NCI-H2081 treated with DMSO at 0.1 percent for 48 hours (cell line): ENCODE data around the gene CHTF18.
A peak's percentile ranks its signal among the peaks of the same experiment; 100 is the strongest.

ENCODE experiments used
- DNase-seq: peaks from one replicate; lab custom pipeline; 2025; lab: John Stamatoyannopoulos, UW

CHTF18 gene

GRCh38 chr16:794091-794822, 5.8 kb downstream of the CHTF18 start:
- no peak for DNase-seq

DNA sequence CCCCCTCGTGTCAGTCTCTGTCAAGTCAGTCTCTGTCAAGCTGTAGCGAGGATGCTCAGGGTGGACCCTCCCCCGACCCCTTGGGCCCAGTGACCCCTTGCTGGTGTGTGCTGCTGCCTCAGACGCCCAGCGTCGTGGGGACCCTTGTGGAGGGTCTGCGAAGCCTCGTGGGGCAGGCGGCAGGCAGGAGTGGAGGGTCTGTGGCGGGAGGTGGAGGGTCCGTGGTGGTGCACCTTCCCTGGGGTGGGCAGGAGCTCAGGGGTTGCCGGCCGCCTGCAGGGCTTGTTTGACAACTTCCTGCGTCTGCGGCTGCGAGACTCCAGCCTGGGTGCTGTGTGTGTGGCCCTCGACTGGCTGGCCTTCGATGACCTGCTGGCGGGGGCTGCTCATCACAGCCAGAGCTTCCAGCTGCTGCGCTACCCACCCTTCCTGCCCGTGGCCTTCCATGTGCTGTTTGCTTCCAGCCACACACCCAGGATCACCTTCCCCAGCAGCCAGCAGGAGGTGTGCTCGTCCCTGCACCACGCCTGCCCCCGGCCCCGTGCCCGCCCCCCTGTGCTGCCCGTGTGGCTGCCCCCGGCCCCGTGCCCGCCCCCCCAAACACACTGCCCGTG, 6.5 kb downstream of the CHTF18 start:
- DNase-seq: no peak

- DNase-seq: no peak
These were observed 7.3 kb downstream of the CHTF18 start for GRCh38 chr16:795580-796229.

DNA sequence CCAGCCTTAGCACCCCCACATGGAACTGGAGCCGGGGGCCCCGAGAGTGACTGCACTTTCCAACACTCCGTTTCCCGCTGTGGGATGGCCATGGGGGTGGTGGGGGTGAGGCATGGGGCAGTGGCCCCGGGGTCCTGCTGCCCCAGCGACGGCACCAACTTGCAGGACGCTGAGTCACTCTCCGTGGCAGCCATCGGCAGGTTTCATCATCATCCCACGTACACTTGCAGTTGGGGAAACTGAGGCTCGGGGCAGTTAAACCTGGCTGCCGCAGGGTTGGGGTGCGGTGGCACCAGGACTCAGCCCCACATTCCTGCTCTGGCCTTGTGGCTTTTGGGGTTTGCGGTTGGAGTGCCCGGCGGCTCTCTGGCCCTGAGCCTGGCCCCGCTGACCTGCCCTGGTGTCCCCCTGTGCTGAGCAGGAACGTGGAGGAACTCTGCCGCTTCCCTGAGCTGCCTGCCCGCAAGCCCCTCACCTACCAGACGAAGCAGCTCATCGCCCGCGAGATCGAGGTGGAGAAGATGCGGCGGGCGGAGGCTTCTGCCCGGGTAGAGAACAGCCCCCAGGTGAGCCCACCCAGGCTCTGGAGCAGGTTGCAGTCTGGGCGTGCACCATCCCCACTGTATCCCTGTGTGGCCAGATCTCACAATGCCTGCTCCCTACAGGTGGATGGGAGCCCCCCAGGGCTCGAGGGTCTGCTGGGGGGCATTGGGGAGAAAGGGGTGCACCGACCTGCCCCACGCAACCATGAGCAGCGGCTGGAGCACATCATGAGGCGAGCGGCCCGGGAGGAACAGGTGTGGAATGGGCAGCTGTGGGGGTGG, 8.1 kb downstream of the CHTF18 start:
- no peak for DNase-seq

DNA sequence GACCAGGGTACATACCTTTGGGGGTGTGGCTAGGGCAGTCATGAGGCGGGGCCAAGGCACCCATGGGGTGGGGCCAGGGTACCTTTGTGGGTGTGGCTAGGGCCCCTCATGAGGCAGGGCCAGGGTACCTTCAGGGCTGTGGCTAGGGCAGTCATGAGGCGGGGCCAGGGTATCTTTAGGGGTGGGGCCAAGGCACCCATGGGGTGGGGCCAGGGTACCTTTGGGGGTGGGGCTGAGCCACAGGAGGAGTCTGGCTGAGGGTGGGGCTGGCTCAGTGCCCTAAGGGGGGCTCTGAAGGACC, 8.7 kb downstream of the CHTF18 start:
- no peak for DNase-seq

DNA sequence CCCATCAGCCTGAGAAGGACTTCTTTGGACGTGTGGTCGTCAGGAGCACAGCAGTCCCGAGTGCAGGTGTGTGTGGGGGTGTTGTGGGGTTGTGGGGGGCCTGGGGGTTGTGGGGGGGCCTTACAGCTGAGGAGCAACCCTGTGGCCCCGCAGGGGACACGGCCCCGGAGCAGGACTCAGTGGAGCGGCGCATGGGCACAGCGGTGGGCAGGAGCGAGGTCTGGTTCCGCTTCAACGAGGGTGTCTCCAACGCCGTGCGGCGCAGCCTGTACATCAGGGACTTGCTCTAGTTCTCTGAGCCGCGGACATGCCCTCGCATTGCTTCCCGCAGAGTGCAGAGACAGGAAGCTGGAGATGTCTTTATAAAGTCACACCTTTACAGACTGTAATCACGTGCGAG, 9.3 kb downstream of the CHTF18 start:
- DNase-seq: no peak

- DNase-seq: no peak
These were observed 10.2 kb downstream of the CHTF18 start for GRCh38 chr16:798666-799065.

DNA sequence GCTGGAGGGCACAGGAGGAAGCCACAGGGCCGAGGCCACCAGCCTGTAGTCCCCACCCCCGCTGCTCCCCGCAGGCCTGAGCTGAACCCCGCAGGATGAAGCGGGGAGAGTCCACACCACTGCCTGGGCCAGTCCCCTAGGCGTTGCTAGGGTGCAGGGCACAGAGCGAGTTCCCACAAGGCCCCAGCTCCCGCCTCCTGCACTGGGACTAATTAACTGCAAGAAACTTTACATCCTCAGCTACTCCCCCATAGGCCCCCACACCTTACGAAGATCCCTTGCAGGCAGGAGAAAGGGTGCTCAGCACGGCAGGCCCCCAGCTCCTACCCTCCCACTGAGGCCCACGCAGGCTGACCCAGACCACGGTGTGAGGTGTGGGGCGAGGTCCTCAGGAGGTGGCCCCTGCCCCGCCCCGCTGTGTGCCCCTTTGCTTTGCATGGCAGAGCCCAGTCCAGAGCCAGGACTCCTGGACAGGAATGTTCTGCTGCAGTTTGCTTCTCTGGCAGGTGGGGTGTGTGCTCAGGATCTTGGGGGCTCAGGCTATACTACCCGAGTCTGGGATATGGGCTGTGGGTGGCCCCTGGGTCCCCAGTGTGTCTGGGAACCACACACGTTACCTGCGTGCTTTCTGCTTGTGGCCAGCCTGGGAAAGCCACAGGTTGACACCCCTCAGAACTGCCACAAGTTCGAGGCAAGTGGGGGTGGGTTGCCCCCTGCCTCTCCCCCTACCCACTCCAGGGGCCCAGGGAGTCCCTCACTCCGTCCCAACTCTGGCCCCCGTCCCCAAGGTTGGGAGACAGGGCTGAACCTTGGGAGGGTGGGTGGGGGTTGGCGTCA, 10.9 kb downstream of the CHTF18 start:
- no peak for DNase-seq

GRCh38 chr16:799948-800833, 11.8 kb downstream of the CHTF18 start, which contains the start of gene GNG13:
Gene GNG13 (minus strand): TSS chr16:800734. CDS start chr16:799077, 1,657 bp downstream.
- no peak for DNase-seq

GRCh38 chr16:800834-801511, 12.6 kb downstream of the CHTF18 start:
- no peak for DNase-seq

DNA sequence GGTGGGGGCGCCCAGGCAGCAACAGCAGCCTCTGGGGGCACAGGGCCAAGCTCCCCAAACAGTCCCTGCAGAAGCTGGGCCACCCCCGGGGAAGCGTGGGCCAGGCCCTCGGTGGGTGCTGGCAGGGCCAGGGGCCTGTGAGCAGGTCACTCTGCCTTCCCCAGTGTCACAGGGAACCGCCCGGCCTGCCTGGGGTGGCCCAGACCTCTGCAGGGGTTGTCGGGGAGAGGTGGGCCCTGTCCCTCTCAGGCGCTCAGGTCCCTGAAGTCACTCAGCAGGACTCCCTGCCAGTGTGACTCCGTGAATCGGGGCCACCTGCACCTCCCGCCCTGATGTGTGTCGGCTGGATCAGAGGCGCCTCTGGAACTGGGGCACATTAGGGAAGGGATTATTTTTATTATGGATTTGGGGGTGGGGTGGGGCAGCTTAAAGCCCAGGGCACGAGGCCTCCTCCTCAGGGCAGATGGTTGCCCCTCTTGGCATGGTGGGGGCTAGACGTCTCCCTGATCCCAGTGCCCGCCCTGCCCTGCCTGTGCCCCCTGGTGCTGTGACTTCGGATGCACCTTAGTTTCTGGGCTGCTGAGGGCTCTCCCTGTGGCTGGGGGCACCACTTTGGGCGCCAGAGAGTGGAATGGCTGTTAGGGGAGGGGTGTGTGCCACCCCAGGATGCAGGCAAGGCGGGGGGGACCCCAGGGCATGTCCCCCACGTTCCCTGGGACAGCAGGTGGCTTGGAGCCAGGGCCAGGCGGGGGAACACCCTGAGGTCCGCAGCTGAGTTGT, 13.4 kb downstream of the CHTF18 start:
- no peak for DNase-seq

GRCh38 chr16:802461-802860, 14.0 kb downstream of the CHTF18 start:
- no peak for DNase-seq

DNA sequence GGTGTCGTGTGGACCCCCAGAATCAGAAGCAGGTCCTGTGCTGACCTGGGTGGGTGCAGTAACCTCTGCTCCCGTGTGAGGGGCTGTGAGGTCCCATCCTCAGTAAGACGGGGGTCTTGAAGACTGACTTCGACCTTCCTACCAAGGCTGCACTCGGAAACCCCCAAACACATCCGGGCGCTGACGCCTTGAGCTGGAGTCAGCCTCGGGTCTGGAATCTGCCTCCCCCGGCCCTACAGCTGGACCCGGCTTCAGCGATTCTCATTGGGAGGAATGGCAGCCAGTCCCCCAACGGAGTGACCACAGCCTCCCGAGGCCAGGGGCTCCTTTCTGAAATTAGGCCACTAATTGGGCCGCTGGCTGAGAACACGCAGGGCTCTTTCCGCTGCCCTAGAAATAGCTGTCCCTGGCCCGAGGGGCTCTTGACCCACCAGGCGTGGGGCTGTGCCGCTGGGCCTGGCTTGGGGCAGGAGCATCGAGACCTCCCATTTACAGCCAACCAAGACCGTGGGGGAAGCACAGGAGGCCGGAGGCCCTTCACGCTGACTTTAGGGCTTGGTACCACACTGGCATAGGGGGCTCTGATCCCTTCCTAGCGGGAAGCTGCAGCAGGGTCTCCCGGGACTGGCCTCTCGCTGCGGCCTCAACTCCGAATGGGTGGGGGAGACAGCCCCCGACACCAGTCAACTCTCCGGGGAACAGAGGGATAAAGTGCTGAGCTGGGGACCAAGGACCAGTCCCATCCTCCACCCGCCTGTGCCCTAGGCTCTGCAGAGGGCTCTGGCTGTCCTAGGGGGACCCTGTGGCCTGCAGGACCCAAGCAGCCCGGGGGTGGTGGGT, 14.7 kb downstream of the CHTF18 start:
- DNase-seq: no peak

DNA sequence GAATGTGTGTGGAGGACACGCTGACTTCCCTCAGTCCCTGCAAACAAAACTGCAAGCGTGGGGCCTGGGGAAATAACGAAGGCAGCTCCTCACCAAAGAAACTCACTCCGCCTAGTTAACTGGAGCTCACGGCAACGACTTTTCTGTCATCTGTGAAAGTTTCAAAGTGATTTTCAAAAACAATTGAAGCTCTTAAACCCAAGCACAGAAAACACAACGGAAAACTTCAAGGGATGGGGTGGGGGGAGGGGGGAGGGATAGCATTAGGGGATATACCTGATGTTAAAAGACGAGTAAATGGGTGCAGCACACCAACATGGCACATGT, 15.3 kb downstream of the CHTF18 start:
- DNase-seq: no peak

DNA sequence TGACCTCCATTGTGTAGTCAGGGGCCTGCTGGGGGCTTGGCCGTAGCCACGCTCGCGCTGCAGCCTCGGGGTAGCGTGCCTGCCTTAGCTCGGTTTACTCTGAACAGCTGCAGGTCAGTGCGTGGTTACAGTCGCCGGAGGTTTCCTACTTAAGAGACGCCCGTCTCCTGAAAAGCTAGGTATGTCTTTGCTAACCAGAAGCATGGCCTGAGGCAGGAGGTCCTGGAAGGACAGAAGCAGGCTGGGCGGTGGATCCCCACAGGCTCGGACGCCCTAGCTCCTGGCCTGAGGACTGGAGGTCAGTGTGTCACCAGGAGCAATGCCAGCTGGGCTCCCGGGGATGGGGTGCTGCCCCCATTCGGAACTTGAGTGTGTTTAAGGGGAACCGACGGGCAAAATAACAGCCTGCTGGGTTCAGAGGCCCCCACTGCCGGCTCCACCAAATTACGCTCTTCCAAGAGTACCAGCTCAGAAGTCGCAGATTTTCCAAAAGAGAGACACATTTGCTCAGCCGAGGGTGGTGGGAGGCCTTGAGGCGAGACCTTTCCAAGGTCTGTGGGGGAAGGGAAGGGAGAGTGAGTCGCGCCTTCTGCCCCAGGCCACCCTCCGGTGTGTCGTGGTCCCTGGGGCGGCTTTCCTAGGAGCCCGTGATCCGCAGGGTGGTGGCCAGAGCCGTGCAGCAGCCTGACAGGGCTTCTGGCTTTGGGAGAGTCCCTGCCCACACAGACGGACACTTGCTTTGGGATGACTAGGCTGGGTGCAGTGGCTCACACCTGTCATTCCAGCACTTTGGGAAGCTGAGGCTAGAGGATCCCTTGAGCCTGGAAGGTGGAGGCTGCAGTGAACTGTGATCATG, 16.0 kb downstream of the CHTF18 start:
- DNase-seq: no peak

DNA sequence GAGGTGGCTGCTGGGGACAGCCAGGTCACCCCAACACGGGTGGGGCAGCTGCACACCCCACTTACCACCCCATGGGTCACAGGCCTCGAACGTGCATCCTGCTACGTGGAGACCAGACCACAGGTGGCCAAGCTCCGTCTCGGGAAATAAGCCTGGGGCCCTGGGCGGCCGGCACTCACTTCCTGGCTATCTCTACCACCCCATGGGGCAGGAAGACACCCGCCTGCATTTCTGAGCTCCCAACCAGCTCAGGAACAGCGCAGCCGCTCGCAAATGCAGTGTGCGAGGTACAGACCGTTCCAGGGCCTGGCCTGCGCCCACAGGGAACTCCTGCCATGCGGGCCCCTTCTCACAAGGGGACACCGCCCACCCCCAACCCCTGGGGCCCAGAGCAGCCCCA, 17.1 kb downstream of the CHTF18 start:
- no peak for DNase-seq

DNA sequence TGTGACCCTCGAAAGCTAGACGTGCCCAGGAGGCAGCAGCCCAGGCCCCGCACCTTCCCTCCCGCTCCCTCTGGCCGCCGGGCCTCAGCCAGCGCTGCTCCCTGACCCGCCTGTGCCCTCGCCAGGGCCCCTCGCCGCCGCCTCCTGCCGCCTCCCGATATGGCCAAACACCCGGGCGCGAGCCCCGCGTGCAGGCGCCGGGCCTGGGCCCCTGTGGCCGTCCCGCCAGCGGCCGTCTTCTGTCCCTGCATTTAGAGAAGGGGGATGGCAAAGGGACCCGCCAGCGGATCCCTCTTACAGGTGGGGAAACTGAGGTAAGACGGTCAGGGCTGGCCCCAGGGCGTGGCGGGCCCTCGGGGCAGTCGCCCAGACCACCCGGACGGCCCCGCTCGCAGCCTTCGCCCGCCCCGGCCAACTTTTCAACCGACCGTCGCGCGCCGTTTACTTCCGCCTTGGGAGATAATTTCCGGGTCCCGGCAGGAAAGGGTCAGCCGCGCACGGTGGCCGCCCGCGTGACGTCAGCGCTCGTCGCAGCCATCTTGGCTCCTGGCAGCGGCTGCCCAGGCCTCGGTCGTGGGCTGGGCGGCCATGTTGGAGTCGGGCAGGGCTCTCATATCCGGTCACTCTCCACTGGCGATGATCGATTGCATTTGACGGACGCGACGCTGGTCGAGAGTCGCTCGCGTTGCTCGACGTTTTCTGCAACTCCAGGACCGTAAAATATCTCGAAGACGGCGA, 19.1 kb downstream of the CHTF18 start:
- peak; percentile 68 for DNase-seq
